SK-N-SH (cell line): Measurements from ENCODE around the gene ADAP1. TPM values are rescaled to one million over a fixed set of nuclear protein-coding genes. Genes with fewer than 3 reads are reported as not detected.

Source experiments
- CHD2 ChIP-seq: fragments of 150-350 bp; IDR thresholded peaks from 2 replicates; pipeline ENCODE4 v1.6.1; 2018; ENCODE audit warnings: low read length; ENCODE audit not compliant: partially characterized antibody
- CTCF ChIP-seq: fragments of 200-600 bp; sonication (generic); IDR thresholded peaks from 2 replicates; pipeline ENCODE4 v1.6.1; 2017; ENCODE audit warnings: antibody characterized with exemption, mild to moderate bottlenecking, moderate library complexity
- ELF1 ChIP-seq: IDR thresholded peaks from 2 replicates; pipeline ENCODE4 v1.4.0; 2012
- FOXM1 ChIP-seq: IDR thresholded peaks from 2 replicates; pipeline ENCODE4 v1.4.0; 2012; ENCODE audit warnings: low read depth, mild to moderate bottlenecking
- JUND ChIP-seq: IDR thresholded peaks from 2 replicates; pipeline ENCODE4 v1.4.0; 2012
- NFIC ChIP-seq: IDR thresholded peaks from 2 replicates; pipeline ENCODE4 v1.4.0; 2012; ENCODE audit warnings: borderline replicate concordance
- POLR2AphosphoS5 ChIP-seq: IDR thresholded peaks from 2 replicates; pipeline ENCODE4 v1.6.1; 2012; ENCODE audit warnings: low read depth, low read length
- RCOR1 ChIP-seq: fragments of 150-350 bp; IDR thresholded peaks from 2 replicates; pipeline ENCODE4 v1.6.1; 2017; ENCODE audit warnings: antibody characterized with exemption, low read length
- REST ChIP-seq: IDR thresholded peaks from 2 replicates; pipeline ENCODE4 v1.6.1; 2012; ENCODE audit warnings: mild to moderate bottlenecking, low read depth, low read length, moderate library complexity
- RFX5 ChIP-seq: IDR thresholded peaks from 2 replicates; pipeline ENCODE4 v1.6.1; 2012; ENCODE audit warnings: mild to moderate bottlenecking, improper control_type of control experiment, low read length
- RXRA ChIP-seq: IDR thresholded peaks from 2 replicates; pipeline ENCODE4 v1.4.0; 2012; ENCODE audit warnings: low read depth, mild to moderate bottlenecking, borderline replicate concordance
- SIN3A ChIP-seq: IDR thresholded peaks from 2 replicates; pipeline ENCODE4 v1.6.1; 2012; ENCODE audit warnings: low read depth, mild to moderate bottlenecking, low read length, moderate library complexity, borderline replicate concordance
- TCF12 ChIP-seq: IDR thresholded peaks from 2 replicates; pipeline ENCODE4 v1.4.0; 2012
- TEAD4 ChIP-seq: IDR thresholded peaks from 2 replicates; pipeline ENCODE4 v1.4.0; 2012; ENCODE audit warnings: mild to moderate bottlenecking, borderline replicate concordance; ENCODE audit not compliant: insufficient read depth
- USF2 ChIP-seq: fragments of 150-350 bp; IDR thresholded peaks from 2 replicates; pipeline ENCODE4 v1.6.1; 2017; ENCODE audit warnings: antibody characterized with exemption, low read length, low read depth, borderline replicate concordance
- YY1 ChIP-seq: IDR thresholded peaks from 2 replicates; pipeline ENCODE4 v1.4.0; 2012; ENCODE audit warnings: low read depth, mild to moderate bottlenecking
- polyA plus RNA-seq, 3 experiments: library from polyadenylated mRNA; depleted of rRNA; stranded (reverse); fragments of >200 nt; gene quantifications; 2 replicates each; pipeline ENCODE4 v1.2.3, GENCODE V29; 2012

The ADAP1 gene
- polyA plus RNA-seq, 1 of the 3 experiments (the other 2 are of a cell fraction), result 3.2 TPM

DNA sequence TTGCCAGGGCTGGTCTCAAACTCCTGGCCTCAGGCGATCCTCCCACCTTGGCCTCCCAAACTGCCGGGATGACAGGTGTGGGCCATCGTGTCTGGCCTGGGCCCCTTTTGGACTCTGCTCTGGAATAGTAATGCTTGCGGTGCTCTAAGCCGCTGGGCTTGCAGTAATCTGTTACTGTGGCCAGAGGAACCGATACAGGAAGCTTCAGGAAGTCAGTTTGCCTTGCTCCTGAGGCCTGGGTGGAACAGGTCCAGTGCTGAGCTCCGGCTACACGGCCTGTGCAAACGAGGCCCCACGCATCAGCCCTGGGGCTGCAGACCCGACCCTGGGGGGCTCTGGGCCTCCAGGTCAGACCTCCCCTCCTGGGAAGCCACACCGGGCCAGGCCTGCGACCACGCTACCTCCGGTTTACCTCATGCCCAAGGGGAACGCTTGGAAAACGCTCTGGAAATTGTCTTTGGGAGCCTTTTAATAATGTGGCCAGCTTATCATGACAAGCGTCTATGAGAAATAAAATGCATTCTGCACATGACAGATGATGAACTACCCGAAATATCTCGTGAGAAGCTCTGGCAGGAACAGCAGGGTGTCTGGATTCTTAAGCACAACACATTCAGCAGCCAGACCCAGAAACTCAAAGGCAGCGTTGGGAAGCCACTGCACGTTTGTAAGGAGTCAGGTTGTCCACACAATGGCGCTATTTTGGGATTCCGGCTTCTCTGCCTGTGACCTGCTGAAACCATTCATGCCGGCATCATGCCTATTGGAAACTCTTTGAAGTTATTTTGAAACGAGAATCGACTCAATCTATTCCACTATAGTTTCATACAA is 10.1 kb upstream of the ADAP1 start (continued):
- TF ChIP-seq REST, result no peak
- TF ChIP-seq TCF12, result no peak
- no peak for TF ChIP-seq RXRA
- no peak for TF ChIP-seq YY1
- no peak for TF ChIP-seq TEAD4
- no peak for TF ChIP-seq JUND
- TF ChIP-seq CHD2, result peak; percentile 91
- no peak for TF ChIP-seq ELF1
- no peak for TF ChIP-seq USF2
- TF ChIP-seq RFX5, result no peak
- TF ChIP-seq CTCF, result peak; percentile 50
- peak; percentile 81 for TF ChIP-seq RCOR1
- TF ChIP-seq POLR2AphosphoS5, result no peak; the same call in 1 of the 2 replicates
- TF ChIP-seq FOXM1, result no peak
- TF ChIP-seq NFIC, result no peak
- no peak; the same call in 1 of the 2 replicates for TF ChIP-seq SIN3A
